Stimulated activated memory B cell treated with anti-CD40 and anti-IgM and Interleukin-4, amounts not matched to agents 10 μg/mL and 1 μg/mL and 100 μg/mL, for 72 hours (primary cell): ENCODE measurements around the gene PABPC4L.
"Not testable (repeated sequence)": the region's sequence is repeated elsewhere in the genome, so short reads cannot be mapped to it uniquely, and the experiment has no call there.

Experiments
- ATAC-seq: fragments of 150-1000 bp; cut with Tn5 transposase; 2 replicates; pipeline ENCODE4 v1.10.0; 2021
- H3K27ac Mint-ChIP-seq: one replicate; pipeline ENCODE4 v1.8.0; 2022; ENCODE audit warnings: mild to moderate bottlenecking, mixed read lengths
- H3K27me3 Mint-ChIP-seq: one replicate; pipeline ENCODE4 v1.8.0; 2022; ENCODE audit warnings: mixed read lengths
- H3K36me3 Mint-ChIP-seq: one replicate; pipeline ENCODE4 v1.8.0; 2022; ENCODE audit warnings: mixed read lengths
- H3K4me1 Mint-ChIP-seq: one replicate; pipeline ENCODE4 v1.8.0; 2022; ENCODE audit warnings: mixed read lengths
- H3K4me3 Mint-ChIP-seq: one replicate; pipeline ENCODE4 v1.8.0; 2022; ENCODE audit warnings: mild to moderate bottlenecking, moderate library complexity, mixed read lengths
- H3K9me3 Mint-ChIP-seq: one replicate; pipeline ENCODE4 v1.8.0; 2022; ENCODE audit warnings: mixed read lengths

The PABPC4L gene

DNA sequence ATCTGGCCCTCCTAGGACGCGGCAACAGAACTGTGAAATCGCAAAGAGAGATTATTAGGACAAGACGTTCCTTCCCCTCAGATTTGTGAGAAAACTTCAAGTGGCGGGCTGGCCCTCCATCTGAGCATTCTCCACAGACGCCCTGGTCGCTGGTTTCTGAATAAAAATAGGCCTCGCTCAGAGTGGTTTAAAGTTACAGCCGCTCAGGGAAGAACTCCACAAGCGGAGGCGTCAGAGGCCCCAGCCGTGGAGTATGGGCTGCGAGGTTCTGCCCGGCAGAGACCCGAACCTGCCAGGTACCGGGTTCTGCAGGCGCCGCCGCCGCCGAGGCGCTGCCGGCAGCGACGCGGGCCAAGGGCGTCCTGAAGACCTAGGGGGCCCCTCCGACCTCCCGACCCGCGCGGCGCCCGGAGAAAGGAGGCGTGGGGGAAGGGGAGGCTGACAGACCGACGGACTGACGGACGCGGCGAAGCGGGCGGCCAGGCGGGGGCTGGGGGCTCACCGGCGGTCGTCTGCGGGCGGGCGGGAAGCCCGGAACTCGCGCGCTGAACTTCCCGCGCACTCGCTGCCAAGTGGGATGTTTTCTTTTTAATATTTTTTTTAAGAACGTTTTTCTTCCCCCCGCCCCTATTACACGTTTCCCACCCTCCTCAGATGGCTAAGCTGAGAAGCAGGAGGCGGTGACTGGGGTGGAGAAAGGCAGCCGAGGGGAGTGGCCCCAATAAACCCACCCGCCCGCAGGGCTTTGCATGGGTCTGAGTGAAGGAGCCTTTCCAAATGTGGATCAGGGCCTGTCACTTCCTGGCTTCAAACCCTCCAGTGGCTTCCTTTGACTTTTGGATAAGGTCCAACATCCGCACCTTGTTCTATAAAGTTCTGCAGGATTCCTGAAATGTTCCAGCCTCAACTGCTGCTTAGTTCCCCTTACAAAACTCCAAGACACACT is at the start of gene PABPC4L:
TSS of gene PABPC4L (minus strand) at position 574 of the 946 bp plus-strand sequence. CDS start 770 bp downstream, outside the sequence.
- no peaks in the 10 kb centered on the region for H3K36me3 Mint-ChIP-seq
- no peaks in the 10 kb centered on the region for H3K4me1 Mint-ChIP-seq
- peaks cover 2% of the 10 kb centered on the region for H3K9me3 Mint-ChIP-seq
- H3K27ac Mint-ChIP-seq, result no peak within 1 kb of the TSS
- ATAC-seq, result no peak
- no peak within 1 kb of the TSS for H3K4me3 Mint-ChIP-seq
- H3K27me3 Mint-ChIP-seq, result no peaks in the 10 kb centered on the region

DNA sequence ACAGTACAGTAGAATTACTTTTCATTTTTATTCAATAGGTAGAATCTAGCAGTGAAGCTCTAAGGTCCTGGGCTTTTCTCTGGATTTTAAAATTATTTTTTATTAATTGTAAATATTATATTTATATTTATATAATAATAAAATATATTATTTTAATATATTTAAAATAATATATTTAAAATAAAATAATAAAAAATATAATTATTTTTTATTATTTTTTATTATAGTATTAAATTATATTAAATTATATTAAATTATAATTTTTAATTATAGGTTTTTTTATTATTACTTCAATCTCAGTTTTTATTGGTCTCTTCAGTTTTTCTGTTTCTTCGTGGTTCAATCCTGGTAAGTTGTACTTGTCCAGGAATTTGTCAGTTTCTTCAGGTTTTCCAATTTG is 49.7 kb upstream of the PABPC4L start:
- H3K27me3 Mint-ChIP-seq, result no peaks in the 10 kb centered on the region
- no peak overlapping the region for H3K4me3 Mint-ChIP-seq
- ATAC-seq, result no peak
- H3K36me3 Mint-ChIP-seq, result no peaks in the 10 kb centered on the region
- H3K27ac Mint-ChIP-seq, result no peak overlapping the region
- peaks cover 10% of the 10 kb centered on the region for H3K9me3 Mint-ChIP-seq
- no peaks in the 10 kb centered on the region for H3K4me1 Mint-ChIP-seq

DNA sequence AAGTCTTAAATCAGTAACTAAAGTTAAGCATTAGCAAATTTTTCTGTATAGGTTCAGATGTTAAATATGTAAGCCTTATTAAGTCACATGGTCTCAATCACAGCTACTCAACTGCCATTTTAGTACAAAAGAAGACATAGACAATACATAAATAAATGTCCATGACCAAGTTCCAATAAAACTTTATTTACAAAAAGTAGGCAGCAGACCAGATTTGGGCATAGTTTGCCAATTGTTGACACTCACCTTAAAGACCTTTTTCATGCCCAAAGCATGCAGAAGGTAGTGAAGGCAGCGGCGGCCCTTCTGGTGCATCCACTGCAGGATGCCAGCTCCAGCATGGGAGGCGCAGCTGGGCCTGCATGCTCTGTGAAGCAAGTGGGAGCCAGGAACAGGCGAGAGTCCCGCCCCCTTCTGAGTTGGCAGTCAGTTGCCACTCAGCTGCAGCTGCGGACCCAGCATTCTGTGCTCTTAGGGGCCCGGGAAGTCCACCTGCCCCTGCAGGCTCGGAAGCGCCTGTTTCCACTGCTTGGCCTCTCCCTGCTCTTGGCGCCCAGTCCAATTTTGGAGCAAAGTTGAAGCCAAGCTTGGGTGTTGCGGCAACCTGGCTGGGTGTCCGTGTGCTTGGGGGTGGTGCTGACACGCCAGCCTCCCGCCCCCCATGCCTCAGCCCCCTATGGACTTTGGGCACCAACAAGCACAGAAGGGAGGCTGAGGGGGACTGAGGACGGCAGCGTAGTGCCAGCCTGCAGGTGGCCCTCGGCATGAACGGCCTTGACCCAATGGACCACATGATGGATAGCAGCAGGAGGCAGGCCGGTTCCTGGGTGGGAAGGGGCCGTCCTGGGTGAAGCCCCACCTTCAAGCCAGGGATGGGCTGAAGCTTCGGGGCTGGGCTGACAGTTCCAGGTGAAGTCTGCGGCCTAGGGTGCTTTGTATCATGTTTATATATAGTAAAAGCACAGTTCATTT is 42.4 kb upstream of the PABPC4L start:
- H3K27me3 Mint-ChIP-seq, result no peaks in the 10 kb centered on the region
- H3K36me3 Mint-ChIP-seq, result no peaks in the 10 kb centered on the region
- H3K27ac Mint-ChIP-seq, result no peak overlapping the region
- H3K4me1 Mint-ChIP-seq, result no peaks in the 10 kb centered on the region
- H3K4me3 Mint-ChIP-seq, result no peak overlapping the region
- peak; percentile 20 for ATAC-seq
- H3K9me3 Mint-ChIP-seq, result no peaks in the 10 kb centered on the region

DNA sequence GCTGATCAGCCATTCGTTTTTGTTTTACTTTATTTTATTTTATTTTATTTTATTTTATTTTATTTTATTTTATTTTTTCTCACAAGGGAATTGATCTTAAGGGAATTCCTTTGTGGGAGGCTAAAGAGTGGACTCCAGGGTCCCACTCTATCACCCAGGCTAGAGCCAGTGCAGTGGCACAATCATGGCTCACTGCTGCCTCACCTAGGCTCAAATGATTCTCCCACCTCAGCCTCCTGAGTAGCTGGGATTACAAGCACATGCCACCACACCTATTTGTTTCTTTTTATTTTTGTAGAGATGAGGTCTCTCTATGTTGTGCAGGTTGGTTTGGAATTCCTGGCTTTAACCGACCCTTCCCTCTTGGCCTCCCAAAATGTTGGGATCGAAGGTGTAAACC is 17.5 kb upstream of the PABPC4L start:
- no peaks in the 10 kb centered on the region for H3K27me3 Mint-ChIP-seq
- ATAC-seq, result no peak
- H3K9me3 Mint-ChIP-seq, result peaks cover 10% of the 10 kb centered on the region
- H3K36me3 Mint-ChIP-seq, result no peaks in the 10 kb centered on the region
- H3K4me1 Mint-ChIP-seq, result no peaks in the 10 kb centered on the region
- H3K27ac Mint-ChIP-seq, result no peak overlapping the region
- H3K4me3 Mint-ChIP-seq, result no peak overlapping the region

DNA sequence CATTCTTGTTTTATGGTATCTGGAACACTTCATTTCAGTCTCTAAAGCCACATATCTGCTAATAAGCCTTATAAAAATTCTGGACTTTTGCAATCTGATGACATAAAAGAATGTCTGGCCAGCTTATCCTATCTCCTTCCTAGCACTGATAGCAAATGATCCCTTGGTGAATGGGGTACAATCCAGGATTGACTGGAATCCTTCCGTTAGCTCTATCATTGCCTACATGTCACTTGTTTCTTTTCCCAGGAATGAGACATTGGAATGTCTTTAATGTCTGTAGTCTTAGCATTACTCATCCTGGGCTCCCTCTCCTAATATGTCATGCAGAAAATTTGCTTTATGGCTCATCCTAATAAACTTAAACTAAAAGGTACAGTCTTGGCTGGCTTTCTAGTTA is 14.8 kb upstream of the PABPC4L start:
- Mint-ChIP-seq H3K4me1 (no peaks in the 10 kb centered on the region), H3K36me3 (no peaks in the 10 kb centered on the region), H3K4me3 (no peak overlapping the region), H3K27ac (no peak overlapping the region), H3K9me3 (peaks cover 10% of the 10 kb centered on the region), H3K27me3 (no peaks in the 10 kb centered on the region)
- no peak for ATAC-seq

DNA sequence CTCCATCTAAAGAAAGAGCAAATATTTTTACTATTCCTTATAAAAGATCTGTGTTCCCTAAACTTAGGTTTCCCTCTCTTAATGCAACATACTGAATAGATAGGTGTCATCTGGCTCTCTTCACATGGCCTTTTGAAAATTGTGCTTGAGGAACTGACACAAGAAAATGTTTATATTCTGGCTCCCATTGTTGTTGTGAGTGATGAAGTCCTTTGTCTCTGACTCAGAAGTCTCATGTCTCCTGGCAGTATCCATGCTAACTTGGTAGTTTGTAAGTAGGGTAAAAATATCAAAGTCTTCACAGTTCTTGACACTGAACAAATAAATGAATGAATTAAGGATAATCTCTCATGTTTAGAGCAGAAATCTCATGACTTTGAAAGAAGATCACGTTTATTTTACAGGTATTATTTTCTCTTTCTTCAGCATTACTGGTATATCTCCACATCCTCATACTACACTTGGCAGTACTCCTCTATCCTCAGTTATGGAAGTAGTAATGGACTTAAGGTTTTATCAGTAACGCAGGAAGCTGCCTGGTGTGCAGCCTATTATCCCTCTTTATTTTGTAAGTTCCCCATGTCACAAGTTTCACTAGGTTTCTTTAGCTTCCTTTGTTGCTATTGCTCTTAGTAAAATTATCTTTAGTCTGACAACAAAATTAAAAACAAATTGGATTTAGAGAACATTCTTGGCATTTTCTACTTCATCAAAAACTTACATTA is 14.2 kb upstream of the PABPC4L start:
- ATAC-seq, result no peak
- no peaks in the 10 kb centered on the region for H3K36me3 Mint-ChIP-seq
- H3K27me3 Mint-ChIP-seq, result no peaks in the 10 kb centered on the region
- peaks cover 10% of the 10 kb centered on the region for H3K9me3 Mint-ChIP-seq
- no peaks in the 10 kb centered on the region for H3K4me1 Mint-ChIP-seq
- no peak overlapping the region for H3K27ac Mint-ChIP-seq
- H3K4me3 Mint-ChIP-seq, result no peak overlapping the region

DNA sequence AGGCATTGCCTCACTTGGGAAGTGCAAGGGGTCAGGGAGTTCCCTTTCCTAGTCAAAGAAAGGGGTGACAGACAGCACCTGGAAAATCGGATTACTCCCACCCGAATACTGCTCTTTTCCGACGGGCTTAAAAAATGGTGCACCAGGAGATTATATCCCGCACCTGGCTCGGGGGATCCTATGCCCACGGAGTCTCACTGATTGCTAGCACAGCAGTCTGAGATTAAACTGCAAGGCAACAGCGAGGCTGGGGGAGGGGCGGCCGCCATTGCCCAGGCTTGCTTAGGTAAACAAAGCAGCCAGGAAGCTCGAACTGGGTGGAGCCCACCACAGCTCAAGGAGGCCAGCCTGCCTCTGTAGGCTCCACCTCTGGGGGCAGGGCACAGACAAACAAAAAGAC is 6.4 kb upstream of the PABPC4L start:
- not testable (repeated sequence) for H3K9me3 Mint-ChIP-seq, H3K36me3 Mint-ChIP-seq, ATAC-seq, H3K27me3 Mint-ChIP-seq, H3K4me1 Mint-ChIP-seq, H3K27ac Mint-ChIP-seq, H3K4me3 Mint-ChIP-seq

DNA sequence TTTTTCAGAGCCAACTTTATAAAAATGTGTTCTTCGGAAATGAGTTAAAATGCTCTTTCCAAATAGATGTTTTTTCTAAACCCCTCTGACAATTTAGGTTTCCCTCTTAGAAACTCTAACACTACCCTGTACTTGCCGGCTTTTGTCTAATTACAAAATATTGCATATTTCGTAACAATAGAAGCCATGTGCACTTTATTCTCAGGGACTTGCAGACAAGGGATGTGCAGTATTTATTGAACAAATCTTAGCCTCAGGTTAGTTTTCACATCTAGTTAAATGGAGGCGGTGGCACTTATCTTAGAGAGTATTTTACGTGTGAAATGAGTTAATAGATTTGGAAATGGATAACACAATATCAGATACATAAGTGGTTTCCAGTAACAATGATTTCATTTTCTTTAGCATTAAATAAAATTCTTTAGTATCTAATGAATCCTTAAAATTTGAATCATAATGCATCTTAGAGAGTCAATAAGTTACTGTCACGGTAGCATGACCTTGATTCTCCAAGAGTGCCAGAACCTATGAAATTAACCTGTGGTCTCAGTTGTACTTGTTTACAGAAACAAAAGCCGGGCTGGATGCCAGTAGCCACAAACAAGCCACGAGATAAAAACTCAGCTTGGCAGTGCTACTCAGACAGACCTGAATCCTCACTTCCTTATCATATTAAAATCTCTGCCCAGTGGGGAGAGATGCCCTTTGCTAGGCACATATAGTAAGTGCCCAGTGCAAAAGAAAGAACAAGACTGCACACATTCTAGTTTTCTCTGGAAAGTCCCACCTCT is 772 bp upstream of the PABPC4L start:
- ATAC-seq, result no peak
- Mint-ChIP-seq H3K4me3 (no peak overlapping the region), H3K9me3 (peaks cover 2% of the 10 kb centered on the region), H3K4me1 (no peaks in the 10 kb centered on the region), H3K27me3 (no peaks in the 10 kb centered on the region), H3K36me3 (no peaks in the 10 kb centered on the region), H3K27ac (no peak overlapping the region)

DNA sequence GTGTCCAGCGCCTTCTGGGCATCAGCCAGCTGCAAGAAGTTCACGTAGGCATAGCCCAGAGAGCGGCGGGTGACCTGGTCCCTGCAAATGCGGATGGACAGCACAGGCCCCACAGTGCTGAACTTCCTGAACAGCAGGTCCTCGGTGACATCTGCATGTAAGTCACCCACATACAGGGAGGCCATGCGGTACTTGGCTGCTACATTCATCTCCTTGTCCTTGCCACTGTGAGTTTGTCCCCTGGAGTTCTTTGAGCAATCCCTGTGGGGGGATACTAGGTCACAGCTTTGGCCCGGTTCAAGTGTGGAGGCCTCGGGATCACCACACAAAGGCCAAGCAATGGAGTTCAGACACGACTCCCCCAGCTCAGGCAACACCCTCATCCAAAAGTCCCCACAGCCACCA is 776 bp downstream of the PABPC4L start:
- H3K9me3 Mint-ChIP-seq, result peaks cover 2% of the 10 kb centered on the region
- H3K36me3 Mint-ChIP-seq, result no peaks in the 10 kb centered on the region
- no peak overlapping the region for H3K27ac Mint-ChIP-seq
- H3K4me1 Mint-ChIP-seq, result no peaks in the 10 kb centered on the region
- no peak overlapping the region for H3K4me3 Mint-ChIP-seq
- no peaks in the 10 kb centered on the region for H3K27me3 Mint-ChIP-seq
- ATAC-seq, result peak; percentile 27

DNA sequence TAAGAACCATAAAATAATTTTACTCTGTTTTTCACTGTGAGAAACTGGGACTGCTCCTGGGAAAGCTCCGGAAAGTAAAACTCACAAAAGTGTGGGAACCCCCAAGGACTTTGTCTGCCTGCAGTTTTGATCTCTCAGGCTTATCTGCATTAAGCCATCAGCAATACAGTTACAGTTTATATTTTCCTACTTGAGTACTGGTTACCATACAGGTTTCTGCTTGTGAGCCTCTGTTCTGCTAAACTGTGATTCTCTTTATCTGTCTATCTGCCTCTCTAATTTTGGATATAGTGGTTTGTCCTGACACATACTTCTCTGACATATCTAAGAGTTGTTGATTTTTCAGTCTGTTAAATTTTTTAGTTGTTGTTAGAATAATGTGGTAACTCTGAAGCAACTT is 11.6 kb downstream of the PABPC4L start:
- H3K9me3 Mint-ChIP-seq, result peaks cover 7% of the 10 kb centered on the region
- H3K4me3 Mint-ChIP-seq, result no peak overlapping the region
- no peak for ATAC-seq
- no peaks in the 10 kb centered on the region for H3K4me1 Mint-ChIP-seq
- H3K27ac Mint-ChIP-seq, result no peak overlapping the region
- no peaks in the 10 kb centered on the region for H3K36me3 Mint-ChIP-seq
- H3K27me3 Mint-ChIP-seq, result no peaks in the 10 kb centered on the region

DNA sequence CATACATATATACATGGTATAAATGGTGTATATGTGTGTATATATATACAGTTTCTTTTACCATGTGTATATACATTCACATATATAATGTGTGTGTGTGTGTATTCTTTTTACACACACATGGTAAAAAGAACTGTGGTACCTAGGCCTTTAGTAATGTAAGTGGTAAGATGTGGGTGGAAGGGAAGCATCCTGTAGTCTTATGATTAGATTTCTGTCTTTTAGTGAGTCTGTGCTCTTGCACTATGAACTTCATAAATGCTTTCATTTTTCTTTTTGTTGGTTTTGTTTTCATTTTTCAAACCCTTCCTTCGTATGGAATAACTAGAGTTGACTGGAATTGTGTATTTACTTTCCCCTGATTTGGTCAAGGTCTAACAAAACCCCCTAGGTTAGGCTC is 12.1 kb downstream of the PABPC4L start:
- Mint-ChIP-seq H3K27ac (no peak overlapping the region), H3K4me3 (no peak overlapping the region), H3K36me3 (no peaks in the 10 kb centered on the region), H3K4me1 (no peaks in the 10 kb centered on the region), H3K9me3 (peaks cover 7% of the 10 kb centered on the region), H3K27me3 (no peaks in the 10 kb centered on the region)
- no peak for ATAC-seq

DNA sequence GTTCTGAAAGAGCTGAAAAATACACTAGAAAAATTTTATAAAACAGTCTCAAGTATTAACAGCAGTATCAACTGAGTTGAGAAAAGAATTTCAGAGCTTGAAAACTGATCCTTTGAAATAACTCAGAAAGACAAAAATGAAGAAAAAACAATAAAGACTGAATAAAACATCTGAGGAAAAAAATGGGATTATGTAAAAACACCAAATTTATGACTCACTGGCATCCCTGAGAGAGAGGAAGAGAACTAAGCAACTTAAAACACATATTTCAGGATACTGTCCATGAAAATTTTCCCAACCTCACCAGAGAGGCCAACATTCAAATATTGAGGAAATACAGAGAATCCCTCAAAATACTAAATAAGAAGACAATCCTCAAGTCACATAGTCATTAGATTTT is 22.9 kb downstream of the PABPC4L start:
- Mint-ChIP-seq H3K36me3 (no peaks in the 10 kb centered on the region), H3K9me3 (peaks cover 8% of the 10 kb centered on the region), H3K27me3 (no peaks in the 10 kb centered on the region), H3K27ac (no peak overlapping the region), H3K4me1 (no peaks in the 10 kb centered on the region), H3K4me3 (no peak overlapping the region)
- ATAC-seq, result no peak

DNA sequence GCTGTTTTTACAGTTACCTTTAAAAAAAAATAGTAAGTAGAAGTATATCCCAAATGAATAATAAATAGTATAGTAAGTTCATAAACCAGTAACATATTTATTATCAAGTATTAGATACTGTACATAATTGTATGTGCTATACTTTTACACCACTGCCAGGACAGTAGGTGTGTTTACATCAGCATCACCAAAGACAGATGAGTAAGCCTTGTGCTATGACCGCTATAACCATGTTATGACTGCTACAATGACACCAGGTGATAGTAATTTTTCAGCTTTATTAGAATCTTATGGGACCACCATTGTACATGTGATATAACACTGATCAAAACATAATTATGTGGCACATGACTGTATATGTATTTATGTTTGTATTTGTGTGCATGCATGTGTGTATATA is 27.3 kb downstream of the PABPC4L start:
- H3K36me3 Mint-ChIP-seq, result no peaks in the 10 kb centered on the region
- no peak overlapping the region for H3K4me3 Mint-ChIP-seq
- H3K9me3 Mint-ChIP-seq, result no peaks in the 10 kb centered on the region
- H3K27me3 Mint-ChIP-seq, result no peaks in the 10 kb centered on the region
- no peak for ATAC-seq
- H3K27ac Mint-ChIP-seq, result no peak overlapping the region
- H3K4me1 Mint-ChIP-seq, result no peaks in the 10 kb centered on the region

DNA sequence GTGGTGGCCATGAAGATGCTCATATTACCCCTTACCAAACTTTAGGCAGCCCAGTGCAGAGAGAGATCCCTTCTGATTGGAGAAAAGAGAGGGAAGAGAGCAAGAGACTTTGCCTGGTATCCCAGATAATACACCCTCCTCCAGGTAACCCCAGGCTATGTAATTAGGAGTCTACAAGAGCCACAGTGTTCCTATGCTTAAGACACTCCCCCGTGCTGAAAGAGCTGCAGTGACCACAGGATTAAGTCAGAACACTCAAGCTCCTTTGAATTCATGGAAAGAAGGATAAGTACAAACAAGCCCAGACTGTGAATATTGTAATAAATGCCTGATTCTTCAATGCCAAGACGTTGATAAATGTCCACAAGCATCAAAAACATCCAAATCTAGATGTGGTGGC is 41.4 kb downstream of the PABPC4L start:
- no peak overlapping the region for H3K4me3 Mint-ChIP-seq
- no peaks in the 10 kb centered on the region for H3K27me3 Mint-ChIP-seq
- H3K4me1 Mint-ChIP-seq, result no peaks in the 10 kb centered on the region
- no peak overlapping the region for H3K27ac Mint-ChIP-seq
- H3K36me3 Mint-ChIP-seq, result no peaks in the 10 kb centered on the region
- H3K9me3 Mint-ChIP-seq, result peaks cover 7% of the 10 kb centered on the region
- ATAC-seq, result no peak
